NCI-H1092 (cell line): Measurements from ENCODE around the gene PLVAP.

ENCODE experiments used
- DNase-seq: peaks from one replicate; lab custom pipeline; 2025; lab: John Stamatoyannopoulos, UW

PLVAP gene

GRCh38 chr19:17302391-17303166 lies 74.6 kb downstream of the PLVAP start:
- DNase-seq, result no peak
